NCI-H524 treated with DMSO at 0.1 percent for 48 hours (cell line): ENCODE measurements around the gene KCNK4.

ENCODE experiments used
- DNase-seq: peaks from one replicate; lab custom pipeline; 2025; lab: John Stamatoyannopoulos, UW

Gene KCNK4

DNA sequence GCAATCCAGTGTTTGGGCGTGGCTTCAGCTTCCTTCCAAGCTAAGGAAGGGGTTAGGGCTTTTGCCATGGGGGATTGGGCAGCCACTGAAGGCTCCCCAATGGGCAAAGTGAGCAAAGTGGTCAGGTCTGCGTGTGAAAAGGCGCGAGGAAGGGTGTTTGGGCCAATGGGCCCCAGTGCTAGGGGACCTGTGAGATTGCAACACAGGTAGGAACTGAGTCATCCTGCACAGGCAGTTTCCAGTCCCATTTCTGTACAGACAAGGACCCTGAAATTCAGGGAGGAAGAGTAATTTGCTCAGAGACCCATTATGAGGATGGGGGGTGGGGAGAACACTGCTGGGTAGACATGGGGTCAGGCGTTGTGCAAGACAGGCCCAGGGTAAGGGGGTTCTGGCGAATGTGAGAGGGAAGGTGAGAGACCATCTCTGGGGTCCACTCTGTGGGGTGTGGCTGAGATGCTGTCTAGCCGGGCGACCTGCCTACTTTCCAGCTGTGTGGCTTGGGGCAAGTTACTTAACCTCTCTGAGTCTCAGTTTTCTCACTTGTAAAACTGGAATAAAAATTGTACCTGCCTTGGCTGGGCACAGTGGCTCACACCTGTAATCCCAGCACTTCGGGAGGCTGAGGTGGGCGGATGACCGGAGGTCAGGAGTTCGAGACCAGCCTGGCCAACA, 56.2 kb downstream of the KCNK4 start:
- no peak for DNase-seq

GRCh38 chr11:64348383-64349024, 57.4 kb downstream of the KCNK4 start:
- DNase-seq, result peak; percentile 40

GRCh38 chr11:64349025-64349387, 57.9 kb downstream of the KCNK4 start:
- no peak for DNase-seq

GRCh38 chr11:64349404-64349803, 58.3 kb downstream of the KCNK4 start:
- DNase-seq, result no peak
